Erythroblast (primary cell): ENCODE results near the gene PLAGL1.

Experiments
- GATA1 ChIP-seq: IDR thresholded peaks from 2 replicates; pipeline ENCODE4 v1.6.1; 2011; ENCODE audit warnings: low read depth, mild to moderate bottlenecking, control low read depth, low read length, moderate library complexity
- POLR2A ChIP-seq: IDR thresholded peaks from 2 replicates; pipeline ENCODE4 v1.6.1; 2011; ENCODE audit warnings: mild to moderate bottlenecking, low read length

DNA sequence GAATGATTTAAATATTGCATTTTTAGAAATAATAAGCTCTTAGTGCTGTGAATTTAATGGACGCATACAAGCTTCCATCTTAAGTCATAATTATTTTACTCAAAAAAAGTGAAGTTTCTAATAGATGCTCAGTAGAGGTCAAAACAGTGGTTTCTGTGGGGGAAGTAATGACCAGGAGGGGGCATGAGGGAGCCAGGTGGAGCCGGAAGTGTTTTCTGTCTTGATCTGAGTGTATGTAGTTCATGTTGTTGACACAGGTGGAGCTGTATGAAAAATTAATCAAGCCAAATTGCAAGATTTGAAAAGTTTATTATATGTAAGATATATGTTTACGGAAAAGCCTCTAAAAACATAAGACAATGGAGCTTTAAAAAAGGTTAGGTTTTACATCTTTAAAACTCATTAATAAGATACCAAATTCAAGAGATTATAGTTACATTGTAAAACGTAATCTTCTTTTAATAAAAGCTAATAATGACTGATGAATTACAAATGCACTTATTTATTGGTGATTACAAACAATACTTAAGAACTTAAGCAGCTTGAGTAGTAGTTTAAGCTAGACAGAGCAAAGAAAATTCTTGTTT, 68.0 kb downstream of the PLAGL1 start:
- TF ChIP-seq POLR2A, result no peak
- TF ChIP-seq GATA1, result no peak
